OCI-LY3 (cell line): ENCODE measurements around the gene ITPKB.

Source experiments
- H2AFZ ChIP-seq: fragments of 200-600, 300-600 bp; shearing (Covaris generic); 2 replicates; pipeline ENCODE4 v1.6.0; 2014; ENCODE audit warnings: antibody characterized with exemption, low read depth, low read length
- H3K27ac ChIP-seq: fragments of 200-600, 300-600 bp; sonication (generic); 2 replicates; pipeline ENCODE4 v1.5.1; 2014; ENCODE audit warnings: mild to moderate bottlenecking, low read length, moderate library complexity, mixed read lengths
- H3K27me3 ChIP-seq: fragments of 200-600, 300-600 bp; sonication (generic); 2 replicates; pipeline ENCODE4 v1.6.1; 2014; ENCODE audit warnings: low read depth, low read length, mixed read lengths
- H3K36me3 ChIP-seq: fragments of 200-600, 300-600 bp; sonication (generic); replicated peaks from 2 replicates; pipeline ENCODE3; 2014; ENCODE audit warnings: low read depth, low read length, mixed read lengths
- H3K4me1 ChIP-seq: fragments of 300-600, 200-600 bp; sonication (generic); 2 replicates; pipeline ENCODE4 v1.6.1; 2014; ENCODE audit warnings: low read length, mixed read lengths
- H3K4me2 ChIP-seq: fragments of 200-600, 300-600 bp; sonication (generic); 2 replicates; pipeline ENCODE4 v1.6.1; 2014; ENCODE audit warnings: low read length, mixed read lengths
- H3K4me3 ChIP-seq: fragments of 300-600, 200-600 bp; sonication (generic); 2 replicates; pipeline ENCODE4 v1.5.1; 2014; ENCODE audit warnings: antibody characterized with exemption, mild to moderate bottlenecking, low read length, moderate library complexity
- H3K79me2 ChIP-seq: fragments of 300-600, 200-600 bp; shearing (Covaris generic); 2 replicates; pipeline ENCODE4 v1.6.1; 2014; ENCODE audit warnings: mild to moderate bottlenecking, low read length, mixed read lengths
- H3K9ac ChIP-seq: fragments of 300-600, 200-600 bp; shearing (Covaris generic); 2 replicates; pipeline ENCODE4 v1.6.0; 2014; ENCODE audit warnings: mild to moderate bottlenecking, low read length, moderate library complexity
- H3K9me3 ChIP-seq: fragments of 200-600, 300-600 bp; shearing (Covaris generic); 2 replicates; pipeline ENCODE4 v1.6.1; 2014; ENCODE audit warnings: low read length, mixed read lengths; ENCODE audit not compliant: insufficient read depth
- H4K20me1 ChIP-seq: fragments of 200-600, 300-600 bp; sonication (generic); 2 replicates; pipeline ENCODE4 v1.6.1; 2016; ENCODE audit warnings: low read length, mixed read lengths; ENCODE audit not compliant: insufficient read depth
- EZH2phosphoT487 ChIP-seq: fragments of 200-600 bp; shearing (Covaris generic); IDR thresholded peaks from 2 replicates; pipeline ENCODE4 v1.6.1; 2018; ENCODE audit warnings: antibody characterized with exemption, mixed run types, low read depth
- TF ChIP-seq, protein P1 (sequence below): fragments of 200-600, 300-600 bp; sonication (generic); IDR thresholded peaks from 2 replicates; pipeline ENCODE4 v1.5.1; 2014; ENCODE audit warnings: antibody characterized with exemption, low read length, low read depth

The ITPKB gene

DNA sequence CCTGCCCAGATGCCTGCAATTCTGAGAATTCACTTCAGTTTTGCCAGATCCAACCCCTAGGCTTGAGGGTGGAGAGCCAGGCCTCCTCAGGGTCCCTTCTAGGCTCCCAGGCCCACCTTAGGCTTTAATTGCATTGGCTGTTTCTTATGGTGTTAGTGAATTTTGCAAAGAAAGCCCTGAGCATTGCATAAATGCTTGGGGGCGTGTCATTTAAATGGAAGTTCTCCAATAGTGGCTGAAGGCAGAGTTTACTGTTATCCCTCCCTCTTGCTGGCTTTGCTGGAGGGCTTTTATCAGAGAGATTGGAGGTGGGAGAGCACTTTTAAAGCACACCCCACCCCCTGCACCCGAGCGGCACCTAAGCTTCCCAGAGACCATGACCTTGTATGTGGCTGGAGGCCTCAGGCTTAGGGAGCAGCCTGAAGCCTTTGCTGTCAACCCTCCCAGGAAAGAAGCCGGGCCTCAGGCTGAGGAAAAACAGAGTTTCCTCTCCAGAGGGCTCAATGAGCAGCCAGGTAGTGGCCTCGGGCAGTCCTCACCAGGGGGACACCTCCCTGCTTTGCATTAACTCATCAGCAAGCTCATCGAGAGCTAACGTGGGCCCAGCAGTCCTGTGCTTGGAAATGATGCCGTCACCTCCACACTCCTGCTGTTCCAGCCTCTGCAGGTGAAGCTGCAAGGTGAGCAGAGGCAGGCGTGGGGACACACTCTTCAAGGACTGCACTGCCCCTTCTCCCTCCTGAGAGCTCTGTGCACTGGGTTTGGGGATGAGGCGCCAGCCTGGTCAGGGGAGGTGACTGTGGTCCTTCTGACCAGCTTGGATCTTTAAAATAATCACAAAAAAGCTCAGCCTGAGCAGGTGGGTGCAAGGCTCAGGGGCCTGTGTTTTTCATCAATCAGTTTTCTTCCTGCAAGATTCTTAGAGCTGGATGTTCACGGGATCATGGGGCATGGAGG, 132.5 kb downstream of the ITPKB start:
- Histone ChIP-seq H3K4me1 (no peaks in the 10 kb centered on the region), H3K4me2 (no peak overlapping the region), H4K20me1 (no peaks in the 10 kb centered on the region), H3K4me3 (no peak overlapping the region), H3K36me3 (no peaks in the 10 kb centered on the region), H3K79me2 (no peaks in the 10 kb centered on the region), H2AFZ (no peak overlapping the region), H3K9ac (no peak overlapping the region), H3K27ac (no peak overlapping the region), H3K9me3 (no peaks in the 10 kb centered on the region), H3K27me3 (peaks cover 12% of the 10 kb centered on the region; the same call in 1 of the 2 replicates)
- no peak for TF ChIP-seq EZH2phosphoT487
- TF ChIP-seq, protein P1, sequence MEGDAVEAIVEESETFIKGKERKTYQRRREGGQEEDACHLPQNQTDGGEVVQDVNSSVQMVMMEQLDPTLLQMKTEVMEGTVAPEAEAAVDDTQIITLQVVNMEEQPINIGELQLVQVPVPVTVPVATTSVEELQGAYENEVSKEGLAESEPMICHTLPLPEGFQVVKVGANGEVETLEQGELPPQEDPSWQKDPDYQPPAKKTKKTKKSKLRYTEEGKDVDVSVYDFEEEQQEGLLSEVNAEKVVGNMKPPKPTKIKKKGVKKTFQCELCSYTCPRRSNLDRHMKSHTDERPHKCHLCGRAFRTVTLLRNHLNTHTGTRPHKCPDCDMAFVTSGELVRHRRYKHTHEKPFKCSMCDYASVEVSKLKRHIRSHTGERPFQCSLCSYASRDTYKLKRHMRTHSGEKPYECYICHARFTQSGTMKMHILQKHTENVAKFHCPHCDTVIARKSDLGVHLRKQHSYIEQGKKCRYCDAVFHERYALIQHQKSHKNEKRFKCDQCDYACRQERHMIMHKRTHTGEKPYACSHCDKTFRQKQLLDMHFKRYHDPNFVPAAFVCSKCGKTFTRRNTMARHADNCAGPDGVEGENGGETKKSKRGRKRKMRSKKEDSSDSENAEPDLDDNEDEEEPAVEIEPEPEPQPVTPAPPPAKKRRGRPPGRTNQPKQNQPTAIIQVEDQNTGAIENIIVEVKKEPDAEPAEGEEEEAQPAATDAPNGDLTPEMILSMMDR = no peak

DNA sequence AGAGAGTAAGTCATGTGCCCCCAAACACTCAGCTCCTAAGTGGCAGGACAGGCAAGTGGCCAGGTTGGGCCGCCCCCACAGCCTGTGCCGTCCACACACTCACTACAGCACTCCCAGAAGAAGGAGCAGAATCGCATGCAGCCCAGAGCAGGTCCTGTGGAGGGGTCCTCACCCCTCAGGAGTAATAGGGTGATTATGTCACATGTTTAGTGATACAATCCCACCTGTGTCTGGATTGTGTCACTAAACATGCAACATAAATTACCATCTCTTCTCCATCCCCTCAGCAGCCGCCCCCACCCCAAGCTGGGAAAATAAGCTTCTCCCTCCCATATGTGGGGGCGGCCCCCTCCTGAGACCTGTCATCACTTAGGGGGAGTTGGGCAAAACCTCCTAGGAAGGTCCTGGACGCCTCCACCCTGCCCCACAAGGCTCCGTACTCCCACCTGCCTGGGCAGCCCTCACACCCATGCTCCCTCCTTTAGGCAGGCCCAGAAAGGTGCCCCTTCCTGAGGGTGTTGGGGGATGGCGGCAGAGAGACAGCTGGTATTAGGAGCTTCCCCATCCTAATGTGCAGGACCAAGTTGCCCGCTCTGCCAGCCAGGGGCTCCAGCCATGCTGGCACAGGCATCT, 133.6 kb downstream of the ITPKB start:
- TF ChIP-seq, protein P1 = no peak
- Histone ChIP-seq H2AFZ (no peak overlapping the region), H3K4me3 (no peak overlapping the region), H4K20me1 (no peaks in the 10 kb centered on the region), H3K9ac (no peak overlapping the region), H3K4me1 (no peaks in the 10 kb centered on the region), H3K9me3 (no peaks in the 10 kb centered on the region), H3K4me2 (no peak overlapping the region), H3K36me3 (no peaks in the 10 kb centered on the region), H3K27me3 (peaks cover 12% of the 10 kb centered on the region), H3K27ac (no peak overlapping the region), H3K79me2 (no peaks in the 10 kb centered on the region)

DNA sequence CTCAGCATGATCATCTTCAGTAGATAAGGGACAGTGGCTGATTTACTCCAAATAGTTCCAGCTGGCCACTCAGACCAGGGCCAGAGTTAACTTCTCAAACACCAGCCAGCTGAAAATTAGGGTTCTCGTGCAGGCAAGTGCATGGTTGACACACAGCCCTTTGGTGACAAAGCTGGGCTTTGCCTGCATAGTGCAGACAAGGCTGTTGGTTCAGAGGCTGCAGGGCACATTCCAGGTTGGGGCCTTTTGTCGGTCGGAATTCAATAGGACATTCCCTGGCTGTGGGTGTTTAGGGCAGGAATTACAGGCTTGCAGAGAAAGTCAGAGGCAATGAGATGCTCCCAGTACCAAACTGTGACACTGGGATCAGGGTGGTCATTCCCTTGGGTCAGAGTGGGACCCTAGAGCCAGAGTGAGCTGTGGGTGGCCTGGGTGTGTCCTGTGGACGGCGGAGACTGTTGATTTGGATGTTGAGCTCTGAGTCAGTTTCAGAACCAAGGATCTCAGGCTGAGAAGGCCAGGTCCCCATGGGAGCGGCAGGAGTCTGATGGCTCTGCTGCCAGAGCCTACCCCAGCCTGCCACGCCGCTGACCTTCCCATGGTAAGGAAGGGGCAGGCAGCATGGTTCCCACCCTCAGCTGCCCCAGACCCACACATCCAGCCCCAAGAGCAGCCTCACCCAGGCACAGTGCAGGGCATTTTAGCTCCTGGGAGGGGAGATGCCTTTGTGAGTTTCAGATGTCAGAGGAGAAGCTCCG, 134.3 kb downstream of the ITPKB start:
- Histone ChIP-seq H4K20me1 (no peaks in the 10 kb centered on the region), H3K27me3 (peaks cover 10% of the 10 kb centered on the region), H2AFZ (no peak overlapping the region), H3K79me2 (no peaks in the 10 kb centered on the region), H3K4me2 (no peak overlapping the region), H3K9ac (no peak overlapping the region), H3K27ac (no peak overlapping the region), H3K4me3 (no peak overlapping the region), H3K4me1 (no peaks in the 10 kb centered on the region), H3K36me3 (no peaks in the 10 kb centered on the region), H3K9me3 (no peaks in the 10 kb centered on the region)
- TF ChIP-seq, protein P1 = no peak
- no peak for TF ChIP-seq EZH2phosphoT487
